CD14-positive monocyte (primary cell): ENCODE measurements around the gene ST6GALNAC2. TPM values are rescaled to one million over a fixed set of nuclear protein-coding genes. Genes with fewer than 3 reads are reported as not detected.
"Not testable (repeated sequence)": the region's sequence is repeated elsewhere in the genome, so short reads cannot be mapped to it uniquely, and the experiment has no call there.

Source experiments
- DNase-seq, 3 donors: peaks; one replicate each; pipeline ENCODE4 v3.0.0-alpha.2; 2011 to 2022
- H2AFZ ChIP-seq: 2 replicates; pipeline ENCODE4 v1.6.0; 2012; ENCODE audit warnings: mild to moderate bottlenecking, low read depth, low read length, inconsistent platforms; ENCODE audit not compliant: insufficient read depth, poor library complexity, severe bottlenecking
- H3K27ac ChIP-seq, 2 donors: 1 replicate in 1 of 2; 2 replicates in 1 of 2; pipeline ENCODE4 v1.5.1; 2012 to 2013; ENCODE audit warnings: low read length in 2 of 2, control low read depth in 1 of 2, inconsistent platforms in 1 of 2, low read depth in 1 of 2, mild to moderate bottlenecking in 1 of 2
- H3K27me3 ChIP-seq, 2 donors: one replicate each; pipeline versions ENCODE4 v1.6.0 to v1.6.1; 2011 to 2013; ENCODE audit warnings: low read length in 2 of 2; ENCODE audit not compliant: control insufficient read depth in 2 of 2, insufficient read depth in 2 of 2
- H3K36me3 ChIP-seq, 2 donors: replicated peaks in 1 of 2; 1 replicate in 1 of 2; 2 replicates in 1 of 2; pipeline versions ENCODE4 v1.5.1 to v1.6.1; 2012 to 2013; ENCODE audit warnings: low read length in 2 of 2, control low read depth in 1 of 2, inconsistent platforms in 1 of 2, mild to moderate bottlenecking in 1 of 2; ENCODE audit not compliant: insufficient read depth in 2 of 2, control insufficient read depth in 1 of 2
- H3K4me1 ChIP-seq, 2 donors: 1 replicate in 1 of 2; 2 replicates in 1 of 2; pipeline versions ENCODE4 v1.5.1 to v1.6.1; 2012 to 2013; ENCODE audit warnings: low read length in 2 of 2, control low read depth in 1 of 2, inconsistent platforms in 1 of 2, mild to moderate bottlenecking in 1 of 2, moderate library complexity in 1 of 2; ENCODE audit not compliant: insufficient read depth in 2 of 2, control insufficient read depth in 1 of 2
- H3K4me2 ChIP-seq: replicated peaks from 2 replicates; pipeline ENCODE3; 2012; ENCODE audit warnings: low read length, moderate library complexity, mild to moderate bottlenecking; ENCODE audit not compliant: poor library complexity, severe bottlenecking; ENCODE audit errors: extremely low read depth
- H3K4me3 ChIP-seq, 3 experiments: fragments of 200-600 bp in 1 of 3; sonication (generic) in 1 of 3; replicated peaks in 1 of 3; 1 replicate in 2 of 3; 2 replicates in 1 of 3; pipeline ENCODE4 v1.5.1; 2011 to 2013; ENCODE audit warnings: low read length in 3 of 3, mild to moderate bottlenecking in 3 of 3, control low read depth in 2 of 3, low read depth in 2 of 3, inconsistent platforms in 1 of 3, moderate library complexity in 1 of 3
- H3K79me2 ChIP-seq: 2 replicates; pipeline ENCODE4 v1.6.0; 2012; ENCODE audit warnings: mild to moderate bottlenecking, control low read depth, inconsistent platforms, low read length, moderate library complexity; ENCODE audit not compliant: insufficient read depth
- H3K9ac ChIP-seq: 2 replicates; pipeline ENCODE4 v1.6.0; 2017; ENCODE audit warnings: low read length, mild to moderate bottlenecking; ENCODE audit not compliant: insufficient read depth, poor library complexity, severe bottlenecking
- H3K9me3 ChIP-seq, 2 donors: replicated peaks in 1 of 2; 1 replicate in 1 of 2; 2 replicates in 1 of 2; pipeline versions ENCODE4 v1.5.1 to v1.6.1; 2012 to 2013; ENCODE audit warnings: low read length in 2 of 2, control low read depth in 1 of 2; ENCODE audit not compliant: control insufficient read depth in 1 of 2, insufficient read depth in 1 of 2
- H4K20me1 ChIP-seq: 2 replicates; pipeline ENCODE4 v1.6.0; 2012; ENCODE audit warnings: mild to moderate bottlenecking, low read length, control low read depth, moderate library complexity; ENCODE audit not compliant: insufficient read depth
- H3K27ac Mint-ChIP-seq, 7 donors: one replicate each; pipeline ENCODE4 v1.8.0; 2020; ENCODE audit warnings: mild to moderate bottlenecking in 7 of 7, mixed read lengths in 7 of 7, moderate library complexity in 6 of 7, inconsistent platforms in 2 of 7
- H3K27me3 Mint-ChIP-seq, 3 donors: one replicate each; pipeline ENCODE4 v1.8.0; 2021 to 2022; ENCODE audit warnings: low read depth in 3 of 3, mild to moderate bottlenecking in 3 of 3, mixed read lengths in 3 of 3, moderate library complexity in 3 of 3, inconsistent platforms in 1 of 3
- H3K36me3 Mint-ChIP-seq, 2 donors: one replicate each; pipeline ENCODE4 v1.8.0; 2020; ENCODE audit warnings: mixed read lengths in 2 of 2, inconsistent platforms in 1 of 2, mild to moderate bottlenecking in 1 of 2
- H3K4me1 Mint-ChIP-seq: one replicate; pipeline ENCODE4 v1.8.0; 2020; ENCODE audit warnings: mild to moderate bottlenecking, mixed read lengths
- H3K4me3 Mint-ChIP-seq, 2 donors: one replicate each; pipeline ENCODE4 v1.8.0; 2020; ENCODE audit warnings: mild to moderate bottlenecking in 2 of 2, mixed read lengths in 2 of 2, moderate library complexity in 1 of 2
- H3K9me3 Mint-ChIP-seq, 7 donors: one replicate each; pipeline ENCODE4 v1.8.0; 2020 to 2022; ENCODE audit warnings: mixed read lengths in 7 of 7, mild to moderate bottlenecking in 6 of 7, moderate library complexity in 6 of 7, inconsistent platforms in 2 of 7
- WGBS: methylation state at CpG from one replicate; pipeline ENCODE4 v1.1.5; 2013; ENCODE audit warnings: missing lambda C conversion rate; ENCODE audit not compliant: insufficient coverage; 5-methylcytosine and 5-hydroxymethylcytosine counted together
- intact Hi-C, 2 donors: fragments of 100-400 bp; cut with micrococcal nuclease; formaldehyde crosslinking; loops; one replicate each; pipeline versions ENCODE4 v1.15.0 to v1.15.1; 2023
- polyA plus RNA-seq, 3 donors: library from polyadenylated mRNA; depleted of rRNA in 1 of 3; unstranded in 2 of 3; stranded (reverse) in 1 of 3; fragments of 300-500 nt in 2 of 3; fragments of >200 nt in 1 of 3; fragmentation: Illumina TruSeq in 2 of 3; gene quantifications; 1 replicate in 2 of 3; 2 replicates in 1 of 3; pipeline ENCODE4 v1.2.3, GENCODE V29; 2012 to 2021
- TF ChIP-seq, protein P1 (sequence below): fragments of 200-600 bp; IDR thresholded peaks from one replicate; pipeline ENCODE4 v1.8.0; 2022; ENCODE audit warnings: antibody characterized with exemption, mild to moderate bottlenecking

Gene ST6GALNAC2
- polyA plus RNA-seq, 3 donors: 8.3 to 11.8 (median 11.8) TPM

DNA sequence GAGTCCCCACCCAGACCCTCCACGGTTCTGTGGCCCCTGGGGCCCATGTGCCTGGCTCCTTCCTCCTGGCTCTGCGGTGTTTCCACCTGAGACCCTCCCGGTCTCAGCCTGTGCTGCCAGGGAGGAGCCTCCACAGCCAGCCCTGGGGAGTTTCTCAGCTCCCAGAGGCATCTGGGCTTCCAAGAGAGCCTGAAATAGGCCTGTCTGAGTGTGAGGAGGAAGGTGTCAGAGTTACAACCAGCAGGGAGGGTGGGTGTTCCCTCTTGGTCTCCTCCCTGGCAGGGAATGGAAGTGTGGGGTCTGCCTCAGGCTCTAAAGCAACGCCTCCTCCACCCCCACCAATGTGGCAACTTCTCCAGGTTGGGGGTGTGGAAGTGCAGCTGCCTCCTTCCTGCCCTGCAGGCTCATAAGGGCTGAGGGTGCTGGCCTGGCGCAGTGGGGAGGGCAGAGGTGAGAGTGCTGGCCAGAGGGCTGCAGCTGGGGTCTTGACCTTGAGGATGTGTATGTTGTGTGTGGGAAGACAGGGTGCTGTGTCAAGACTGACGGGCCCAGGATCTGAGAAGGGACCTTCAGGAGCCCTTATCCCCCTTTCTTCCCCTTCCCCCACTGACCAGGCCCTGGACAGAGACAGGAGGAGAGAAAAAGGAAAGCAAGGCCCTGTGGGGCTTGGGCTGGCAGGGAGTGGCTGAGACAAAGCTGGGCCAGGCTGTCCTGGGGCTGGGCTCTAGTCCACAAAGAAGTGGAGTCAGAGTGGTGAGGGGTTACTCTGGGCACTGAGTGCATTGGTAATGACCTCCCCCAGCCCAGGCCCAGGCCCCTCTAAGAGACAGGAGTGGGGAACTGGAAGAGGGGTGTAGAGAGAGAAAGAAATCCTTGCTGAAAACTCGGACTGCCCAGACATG, 50.6 kb downstream of the ST6GALNAC2 start:
- Histone ChIP-seq H3K9me3 (peaks cover 0 to 12% of the 10 kb centered on the region in 2 donors), H4K20me1 (no peaks in the 10 kb centered on the region), H3K27me3 (peaks cover 23 to 29% of the 10 kb centered on the region in 2 donors), H3K4me3 (no peak overlapping the region), H2AFZ (no peak overlapping the region), H3K9ac (peak overlapping the region; percentile 12), H3K4me2 (no peak overlapping the region), H3K79me2 (no peaks in the 10 kb centered on the region), H3K4me1 (peaks cover 3 to 12% of the 10 kb centered on the region in 2 donors), H3K27ac (no peak overlapping the region), H3K36me3 (no peaks in the 10 kb centered on the region)
- H3K27ac Mint-ChIP-seq: no peak overlapping the region
- peaks cover 3 to 8% of the 10 kb centered on the region in 2 donors for H3K36me3 Mint-ChIP-seq
- DNase-seq: no peak
- peaks cover 0 to 6% (median 4%) of the 10 kb centered on the region in 7 donors for H3K9me3 Mint-ChIP-seq
- intact Hi-C loops: no loop called here
- H3K4me1 Mint-ChIP-seq: peaks cover 6% of the 10 kb centered on the region
- peaks cover 45 to 53% (median 48%) of the 10 kb centered on the region in 3 donors for H3K27me3 Mint-ChIP-seq
- WGBS: 50% methylated on average over 2 of the region's 7 CpGs
- peak overlapping the region in 1 of 2 donors; percentile 28 for H3K4me3 Mint-ChIP-seq
- TF ChIP-seq, protein P1, sequence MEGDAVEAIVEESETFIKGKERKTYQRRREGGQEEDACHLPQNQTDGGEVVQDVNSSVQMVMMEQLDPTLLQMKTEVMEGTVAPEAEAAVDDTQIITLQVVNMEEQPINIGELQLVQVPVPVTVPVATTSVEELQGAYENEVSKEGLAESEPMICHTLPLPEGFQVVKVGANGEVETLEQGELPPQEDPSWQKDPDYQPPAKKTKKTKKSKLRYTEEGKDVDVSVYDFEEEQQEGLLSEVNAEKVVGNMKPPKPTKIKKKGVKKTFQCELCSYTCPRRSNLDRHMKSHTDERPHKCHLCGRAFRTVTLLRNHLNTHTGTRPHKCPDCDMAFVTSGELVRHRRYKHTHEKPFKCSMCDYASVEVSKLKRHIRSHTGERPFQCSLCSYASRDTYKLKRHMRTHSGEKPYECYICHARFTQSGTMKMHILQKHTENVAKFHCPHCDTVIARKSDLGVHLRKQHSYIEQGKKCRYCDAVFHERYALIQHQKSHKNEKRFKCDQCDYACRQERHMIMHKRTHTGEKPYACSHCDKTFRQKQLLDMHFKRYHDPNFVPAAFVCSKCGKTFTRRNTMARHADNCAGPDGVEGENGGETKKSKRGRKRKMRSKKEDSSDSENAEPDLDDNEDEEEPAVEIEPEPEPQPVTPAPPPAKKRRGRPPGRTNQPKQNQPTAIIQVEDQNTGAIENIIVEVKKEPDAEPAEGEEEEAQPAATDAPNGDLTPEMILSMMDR: no peak

DNA sequence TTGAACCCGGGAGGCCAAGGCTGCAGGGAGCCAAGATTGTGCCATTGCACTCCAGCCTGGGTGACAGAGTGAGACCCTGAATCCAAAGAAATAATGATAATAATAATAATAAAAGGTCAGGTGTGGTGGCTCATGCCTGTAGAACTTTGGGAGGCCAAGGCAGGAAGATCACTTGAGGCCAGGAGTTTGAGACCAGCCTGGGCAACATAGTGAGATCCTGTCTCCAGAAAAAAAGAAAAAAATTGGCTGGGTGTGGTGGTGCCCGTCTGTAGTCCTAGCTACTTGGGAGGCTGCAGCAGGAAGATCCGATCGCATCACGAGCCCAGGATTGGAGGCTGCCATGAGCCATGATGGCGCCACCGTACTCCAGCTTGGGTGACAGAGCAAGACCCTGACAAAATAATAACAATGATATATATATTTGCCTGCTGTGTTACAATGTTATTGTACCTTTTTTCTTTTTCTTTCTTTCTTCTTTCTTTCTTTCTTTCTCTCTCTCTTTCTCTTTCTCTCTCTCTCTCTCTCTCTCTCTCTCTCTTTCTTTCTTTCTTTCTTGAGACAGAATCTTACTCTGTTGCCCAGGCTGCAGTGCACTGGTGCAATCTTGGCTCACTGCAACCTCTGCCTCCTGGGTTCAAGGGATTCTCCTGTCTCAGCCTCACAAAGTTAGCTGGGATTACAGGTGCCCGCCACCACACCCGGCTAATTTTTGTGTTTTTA, 51.9 kb downstream of the ST6GALNAC2 start:
- H3K4me3 ChIP-seq, H3K4me3 Mint-ChIP-seq, intact Hi-C loops, H3K27ac ChIP-seq, H3K27ac Mint-ChIP-seq, H3K79me2 ChIP-seq, H3K4me1 Mint-ChIP-seq, H3K9ac ChIP-seq, DNase-seq, H3K9me3 Mint-ChIP-seq, H3K36me3 Mint-ChIP-seq, H2AFZ ChIP-seq, H3K4me2 ChIP-seq, H4K20me1 ChIP-seq, H3K36me3 ChIP-seq: not testable (repeated sequence)
- Histone ChIP-seq H3K9me3 (peaks cover 0 to 12% of the 10 kb centered on the region in 2 donors), H3K4me1 (peaks cover 3 to 22% of the 10 kb centered on the region in 2 donors), H3K27me3 (peaks cover 14 to 22% of the 10 kb centered on the region in 2 donors)
- H3K27me3 Mint-ChIP-seq: peaks cover 33 to 43% (median 35%) of the 10 kb centered on the region in 3 donors
- 100% methylated on average over 3 of the region's 9 CpGs for WGBS
